GM21529 (cell line): Measurements from ENCODE around the gene ZIC1.

Experiments used
- ATAC-seq: cut with Tn5 transposase; IDR thresholded peaks from one replicate; pipeline ENCODE4 v1.9.1; 2021; ENCODE audit not compliant: unreplicated experiment

ZIC1 gene

GRCh38 chr3:147408188-147409100 is 721 bp upstream of the ZIC1 start:
- no peak for ATAC-seq

DNA sequence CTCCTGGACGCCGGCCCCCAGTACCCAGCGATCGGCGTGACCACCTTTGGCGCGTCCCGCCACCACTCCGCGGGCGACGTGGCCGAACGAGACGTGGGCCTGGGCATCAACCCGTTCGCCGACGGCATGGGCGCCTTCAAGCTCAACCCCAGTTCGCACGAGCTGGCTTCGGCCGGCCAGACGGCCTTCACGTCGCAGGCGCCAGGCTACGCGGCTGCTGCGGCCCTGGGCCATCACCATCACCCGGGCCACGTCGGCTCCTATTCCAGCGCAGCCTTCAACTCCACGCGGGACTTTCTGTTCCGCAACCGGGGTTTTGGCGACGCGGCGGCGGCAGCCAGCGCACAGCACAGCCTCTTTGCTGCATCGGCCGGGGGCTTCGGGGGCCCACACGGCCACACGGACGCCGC is 956 bp downstream of the ZIC1 start:
- no peak for ATAC-seq

DNA sequence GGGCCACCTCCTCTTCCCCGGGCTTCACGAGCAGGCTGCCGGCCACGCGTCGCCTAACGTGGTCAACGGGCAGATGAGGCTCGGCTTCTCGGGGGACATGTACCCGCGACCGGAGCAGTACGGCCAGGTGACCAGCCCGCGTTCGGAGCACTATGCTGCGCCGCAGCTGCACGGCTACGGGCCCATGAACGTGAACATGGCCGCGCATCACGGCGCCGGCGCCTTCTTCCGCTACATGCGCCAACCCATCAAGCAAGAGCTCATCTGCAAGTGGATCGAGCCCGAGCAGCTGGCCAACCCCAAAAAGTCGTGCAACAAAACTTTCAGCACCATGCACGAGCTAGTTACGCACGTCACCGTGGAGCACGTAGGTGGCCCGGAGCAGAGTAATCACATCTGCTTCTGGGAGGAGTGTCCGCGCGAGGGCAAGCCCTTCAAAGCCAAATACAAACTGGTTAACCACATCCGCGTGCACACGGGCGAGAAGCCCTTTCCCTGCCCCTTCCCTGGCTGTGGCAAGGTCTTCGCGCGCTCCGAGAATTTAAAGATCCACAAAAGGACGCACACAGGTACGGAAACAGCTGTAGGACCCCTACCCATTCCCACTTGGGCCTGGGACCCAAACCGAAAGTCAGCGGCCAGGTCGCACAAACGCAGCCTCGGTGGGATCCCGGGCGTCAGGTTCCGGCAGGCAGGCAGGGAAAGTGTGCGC is 1.5 kb downstream of the ZIC1 start:
- ATAC-seq, result no peak

DNA sequence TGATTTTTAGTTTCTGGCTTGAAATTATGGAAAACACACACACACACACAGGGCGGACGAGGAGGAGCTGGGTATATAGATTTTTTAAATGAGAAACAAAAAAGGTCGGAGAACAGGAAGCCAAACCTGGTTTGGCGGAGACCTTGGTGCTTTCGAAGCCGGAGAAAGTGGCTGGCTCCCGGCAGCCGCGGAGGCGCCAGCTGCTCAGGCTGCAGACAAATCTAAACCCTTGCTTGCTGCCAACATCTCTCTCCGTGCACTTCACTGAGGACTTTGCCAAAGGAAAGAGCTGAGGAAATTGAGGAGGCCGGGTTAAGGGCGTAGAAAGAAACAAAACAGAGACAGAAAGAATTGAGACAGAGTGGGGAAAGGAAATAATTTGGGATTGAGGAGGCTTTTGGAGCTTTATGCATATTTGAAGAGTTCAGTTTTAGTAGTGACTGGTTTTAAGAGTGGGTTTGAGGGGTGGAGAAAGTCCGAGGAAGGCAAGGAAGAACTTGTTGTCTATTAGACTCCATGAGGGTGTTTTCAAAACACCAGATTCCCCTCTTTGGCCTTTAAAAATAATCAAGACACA is 2.2 kb downstream of the ZIC1 start:
- ATAC-seq, result no peak

DNA sequence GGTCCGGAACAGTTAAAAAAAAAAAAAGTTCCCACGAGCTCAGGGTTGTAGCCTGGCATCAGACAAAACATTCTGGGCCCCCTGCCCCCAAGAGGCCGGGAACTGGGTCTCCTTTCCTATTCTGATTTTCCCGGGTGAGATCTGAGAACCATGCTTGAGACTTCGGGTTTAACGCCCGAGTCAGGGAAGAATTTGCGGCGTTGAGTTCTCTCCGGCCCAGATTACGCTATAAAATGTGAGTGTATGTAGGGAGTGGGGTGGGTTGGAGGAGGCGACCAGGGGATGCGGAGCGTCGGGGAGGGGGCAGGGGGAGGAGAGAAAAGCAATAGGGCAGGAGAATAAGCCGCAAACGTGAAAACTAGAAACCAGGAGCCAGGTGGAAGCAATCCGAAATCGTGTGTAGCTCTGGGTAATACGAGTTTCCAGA is 2.7 kb downstream of the ZIC1 start:
- no peak for ATAC-seq

DNA sequence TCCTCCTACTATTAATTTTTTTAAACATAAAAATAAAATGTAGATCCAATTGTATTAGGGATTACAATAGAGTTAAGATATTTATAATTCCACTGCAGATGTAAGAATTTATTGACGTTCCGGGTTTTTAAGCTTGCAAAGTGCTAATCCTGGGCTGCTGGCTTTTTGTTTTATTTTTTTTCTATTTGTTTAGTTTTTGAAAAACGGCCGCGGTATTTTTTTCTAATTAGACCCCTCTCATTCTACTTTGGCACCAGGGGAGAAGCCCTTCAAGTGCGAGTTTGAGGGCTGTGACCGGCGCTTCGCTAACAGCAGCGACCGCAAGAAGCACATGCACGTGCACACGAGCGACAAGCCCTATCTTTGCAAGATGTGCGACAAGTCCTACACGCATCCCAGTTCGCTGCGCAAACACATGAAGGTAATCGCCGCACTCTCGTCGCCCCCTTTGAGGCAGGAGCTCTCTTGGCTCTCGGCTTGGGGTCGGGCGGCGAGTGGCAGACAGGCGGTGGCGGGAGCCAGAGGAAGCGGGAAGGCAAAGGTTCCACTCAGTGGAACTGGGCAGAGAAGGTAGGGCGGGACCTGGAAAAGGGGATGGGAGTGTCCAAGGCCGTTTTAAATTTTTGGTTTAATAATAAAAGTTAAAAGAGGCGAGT is 3.2 kb downstream of the ZIC1 start:
- ATAC-seq, result no peak

DNA sequence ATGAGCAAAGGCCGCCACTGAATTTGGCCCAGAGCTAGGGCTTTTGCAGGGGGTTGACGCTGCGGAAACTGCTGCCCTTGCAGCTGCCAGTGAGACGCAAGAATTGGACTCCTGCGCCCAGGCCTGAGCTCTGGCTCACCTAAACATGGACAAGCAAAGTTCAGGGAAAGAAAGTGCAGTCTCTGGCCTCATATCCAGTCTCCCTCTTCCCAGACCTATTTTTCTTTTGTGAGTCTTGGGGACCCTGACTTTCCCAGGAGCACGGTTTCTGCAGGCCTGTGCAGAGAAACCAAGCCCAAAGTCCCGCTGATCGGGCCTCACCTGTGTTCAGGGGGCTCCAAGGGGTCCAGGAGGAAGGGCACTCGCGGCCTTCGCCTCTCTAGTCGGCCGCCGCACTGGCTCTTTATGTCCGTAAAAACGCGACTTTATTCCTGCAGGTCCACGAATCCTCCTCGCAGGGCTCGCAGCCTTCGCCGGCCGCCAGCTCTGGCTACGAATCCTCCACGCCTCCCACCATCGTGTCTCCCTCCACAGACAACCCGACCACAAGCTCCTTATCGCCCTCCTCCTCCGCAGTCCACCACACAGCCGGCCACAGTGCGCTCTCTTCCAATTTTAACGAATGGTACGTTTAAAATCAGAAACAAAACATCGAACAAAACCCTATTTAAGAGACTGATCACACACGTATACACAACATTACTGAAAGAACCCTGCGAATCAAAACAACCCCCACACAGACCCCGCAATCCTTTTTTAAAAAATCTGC is 3.9 kb downstream of the ZIC1 start:
- ATAC-seq, result no peak

GRCh38 chr3:147413686-147414389 is 4.7 kb downstream of the ZIC1 start:
- ATAC-seq, result no peak

DNA sequence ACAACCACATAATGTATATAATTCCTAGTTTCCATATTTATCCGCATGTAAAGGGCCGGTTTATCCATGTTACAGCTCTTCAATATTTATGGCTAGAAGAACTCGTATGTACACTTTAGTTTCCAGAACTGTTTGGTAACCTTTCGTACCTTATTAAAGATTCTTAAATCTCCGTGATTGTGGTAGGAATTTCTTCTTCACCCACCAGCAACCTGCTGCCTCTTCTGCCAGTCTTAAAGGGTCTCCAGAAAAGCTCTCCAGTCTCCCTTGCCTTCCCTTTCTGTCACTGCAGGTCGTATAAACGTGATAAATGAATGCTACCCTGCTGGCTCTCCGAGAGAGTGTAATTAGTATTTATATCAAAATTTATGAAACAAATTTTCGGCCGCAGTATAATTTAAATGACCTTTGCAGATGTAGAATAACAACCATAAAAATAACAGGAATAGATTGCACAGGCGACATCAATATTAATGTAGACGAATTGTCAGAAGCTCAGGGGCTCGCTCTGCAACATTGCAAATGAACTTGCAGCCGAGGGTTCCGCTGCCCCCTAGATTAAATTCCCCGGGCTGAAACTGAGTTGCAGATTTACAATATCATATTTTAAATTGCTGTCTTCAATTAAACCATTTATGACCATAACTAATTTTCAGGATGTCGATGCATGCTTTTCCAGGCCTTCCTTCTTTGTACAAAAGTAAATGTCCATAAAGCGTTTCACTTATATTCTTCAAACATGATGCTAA is 5.4 kb downstream of the ZIC1 start:
- no peak for ATAC-seq

GRCh38 chr3:147415286-147415685 is 6.1 kb downstream of the ZIC1 start:
- ATAC-seq, result no peak

GRCh38 chr3:147415874-147416273 is 6.7 kb downstream of the ZIC1 start:
- ATAC-seq, result no peak

DNA sequence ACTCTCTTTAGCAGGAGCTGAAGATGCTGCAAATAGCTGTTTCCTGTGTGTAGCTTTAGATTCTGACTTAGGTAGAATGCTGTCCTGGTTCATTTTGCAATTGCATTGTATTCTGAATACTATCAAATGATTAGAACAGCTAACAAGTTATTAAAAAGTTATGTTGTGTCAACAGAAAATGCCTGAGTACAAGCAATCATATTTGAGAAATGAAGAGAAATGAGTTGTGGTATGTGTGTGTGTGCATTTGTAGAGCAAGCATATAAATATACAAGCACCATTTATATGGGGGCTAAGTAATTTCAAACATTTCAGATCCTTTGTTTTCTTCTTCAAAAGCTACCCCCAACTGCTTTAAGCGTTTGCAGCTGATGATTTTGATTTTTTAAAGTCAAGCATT is 7.8 kb downstream of the ZIC1 start:
- ATAC-seq, result no peak

- no peak for ATAC-seq
These were observed 8.6 kb downstream of the ZIC1 start for GRCh38 chr3:147417551-147418295.

GRCh38 chr3:147418371-147418781 is 9.2 kb downstream of the ZIC1 start:
- no peak for ATAC-seq

- no peak for ATAC-seq
These were observed 9.9 kb downstream of the ZIC1 start for GRCh38 chr3:147418808-147419701.

DNA sequence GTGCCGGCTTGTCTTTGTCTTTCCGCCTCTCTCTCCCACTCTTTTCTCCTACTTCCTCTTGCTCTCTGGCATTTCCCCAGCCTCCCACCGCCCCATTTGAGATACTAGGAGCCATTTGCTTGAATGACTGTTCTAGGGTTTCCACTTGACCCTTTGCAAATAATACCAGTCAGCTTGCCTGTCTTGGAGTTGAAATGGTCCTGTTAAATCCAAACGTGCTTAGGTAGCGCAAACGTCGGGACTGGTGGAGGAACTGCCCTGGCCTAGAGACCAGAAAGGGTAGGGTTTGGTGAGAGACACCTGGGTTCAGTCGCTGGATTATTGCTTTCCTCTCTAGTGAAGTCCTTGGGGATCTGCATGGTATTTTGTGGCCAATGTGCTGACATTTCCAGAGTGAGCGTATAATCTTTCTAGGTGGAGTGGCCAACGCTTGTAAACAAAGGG is 10.6 kb downstream of the ZIC1 start:
- no peak for ATAC-seq

DNA sequence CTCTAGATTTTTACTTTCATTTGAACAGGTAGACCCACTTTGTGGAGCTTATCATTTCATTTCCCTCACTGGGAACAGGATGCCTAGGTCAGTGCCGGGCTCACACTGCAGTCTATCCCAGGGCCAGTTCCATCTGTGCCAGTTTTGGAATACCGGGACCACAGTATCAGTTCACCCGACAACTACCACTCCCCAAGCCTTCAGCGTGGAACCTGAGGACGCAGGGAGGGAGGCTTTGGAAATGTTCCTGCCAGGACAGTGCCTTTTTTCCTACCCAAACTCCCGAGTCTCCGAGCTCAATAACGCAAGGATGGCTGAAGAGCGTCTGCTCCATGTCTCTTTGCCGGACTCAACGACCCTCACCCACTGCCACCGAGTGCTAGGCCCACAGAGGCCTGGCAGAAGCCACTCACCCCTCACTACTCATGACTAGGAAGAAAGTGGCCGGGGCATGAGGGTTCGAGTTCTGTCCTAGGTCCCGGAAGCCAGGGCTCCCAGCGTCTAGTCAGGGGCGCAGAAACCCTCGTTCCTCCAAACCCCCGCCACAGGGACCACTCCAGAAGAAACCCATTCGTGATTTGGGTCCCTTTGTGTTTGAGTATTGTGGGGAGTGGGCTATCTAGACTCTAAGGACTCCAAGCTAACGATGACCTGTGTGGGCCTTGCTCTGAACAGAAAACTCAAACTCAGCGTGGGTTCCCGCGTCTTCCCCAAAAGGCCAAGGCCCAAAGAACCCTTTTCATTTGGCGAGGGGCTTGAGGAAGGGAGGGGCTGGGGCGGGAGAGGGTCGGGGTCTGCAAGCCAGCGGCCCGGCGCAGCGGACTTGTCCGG is 11.4 kb downstream of the ZIC1 start:
- ATAC-seq, result no peak
